Measurements from ENCODE around the gene FAM135A.

The FAM135A gene

GRCh38 chr6:70413114-70413991, at the start of gene FAM135A:
TSS of gene FAM135A (plus strand) at chr6:70413508. CDS start at chr6:70428343, 14,835 bp downstream.
- peak; percentile 97 for DNase-seq (ENCODE audit: low read depth)

GRCh38 chr6:70363741-70364493, 49.4 kb upstream of the FAM135A start:
- DNase-seq (ENCODE audit: low read depth): no peak

GRCh38 chr6:70369332-70369950, 43.9 kb upstream of the FAM135A start:
- DNase-seq (ENCODE audit: low read depth): peak; percentile 65

GRCh38 chr6:70370496-70370895, 42.8 kb upstream of the FAM135A start:
- no peak for DNase-seq (ENCODE audit: low read depth)

GRCh38 chr6:70371454-70372105, 41.7 kb upstream of the FAM135A start:
- peak; percentile 74 for DNase-seq (ENCODE audit: low read depth)

- peak; percentile 69 for DNase-seq (ENCODE audit: low read depth)
Observed at GRCh38 chr6:70375166-70375565, 38.1 kb upstream of the FAM135A start.

- DNase-seq (ENCODE audit: low read depth): no peak
Observed at GRCh38 chr6:70375882-70376281, 37.4 kb upstream of the FAM135A start.

- DNase-seq (ENCODE audit: low read depth): no peak
Observed at GRCh38 chr6:70376628-70377027, 36.7 kb upstream of the FAM135A start.

- DNase-seq (ENCODE audit: low read depth): no peak
Observed at GRCh38 chr6:70377372-70377771, 35.9 kb upstream of the FAM135A start.

GRCh38 chr6:70379473-70380013, 33.8 kb upstream of the FAM135A start:
- no peak for DNase-seq (ENCODE audit: low read depth)

- no peak for DNase-seq (ENCODE audit: low read depth)
Observed at GRCh38 chr6:70380252-70380651, 33.1 kb upstream of the FAM135A start.

GRCh38 chr6:70380771-70381416, 32.4 kb upstream of the FAM135A start:
- DNase-seq (ENCODE audit: low read depth): no peak

GRCh38 chr6:70381417-70381782, 31.9 kb upstream of the FAM135A start:
- no peak for DNase-seq (ENCODE audit: low read depth)

- DNase-seq (ENCODE audit: low read depth): no peak
Observed at GRCh38 chr6:70385901-70386300, 27.4 kb upstream of the FAM135A start.

GRCh38 chr6:70388814-70389213, 24.5 kb upstream of the FAM135A start:
- DNase-seq (ENCODE audit: low read depth): no peak

GRCh38 chr6:70389261-70389660, 24.0 kb upstream of the FAM135A start:
- DNase-seq (ENCODE audit: low read depth): no peak

GRCh38 chr6:70390067-70390466, 23.2 kb upstream of the FAM135A start:
- no peak for DNase-seq (ENCODE audit: low read depth)

- DNase-seq (ENCODE audit: low read depth): no peak
Observed at GRCh38 chr6:70391492-70391891, 21.8 kb upstream of the FAM135A start.

- DNase-seq (ENCODE audit: low read depth): no peak
Observed at GRCh38 chr6:70394518-70395300, 18.6 kb upstream of the FAM135A start.

- DNase-seq (ENCODE audit: low read depth): no peak
Observed at GRCh38 chr6:70395301-70395672, 18.0 kb upstream of the FAM135A start.

- DNase-seq (ENCODE audit: low read depth): no peak
Observed at GRCh38 chr6:70396163-70396562, 17.1 kb upstream of the FAM135A start.
